Esophagus muscularis mucosa (tissue), 4 donors: Measurements from ENCODE around the gene GPR152. TPM values are rescaled to one million over a fixed set of nuclear protein-coding genes. Genes with fewer than 3 reads are reported as not detected.

ENCODE experiments used
- DNase-seq: peaks from one replicate; pipeline ENCODE4 v3.0.0-alpha.2; 2017; ENCODE audit errors: extremely low spot score
- H3K27ac ChIP-seq, 4 donors: fragments of 200-600 bp; sonication (generic); replicated peaks in 1 of 4; 1 replicate in 3 of 4; 2 replicates in 1 of 4; pipeline ENCODE4 v1.5.1; 2016 to 2019; ENCODE audit warnings: mild to moderate bottlenecking in 1 of 4
- H3K27me3 ChIP-seq, 4 donors: fragments of 200-600 bp; sonication (generic); one replicate each; pipeline versions ENCODE4 v1.5.1 to v1.6.0; 2016 to 2019
- H3K36me3 ChIP-seq, 4 donors: fragments of 200-600 bp; sonication (generic); one replicate each; pipeline ENCODE4 v1.5.1; 2016 to 2019
- H3K4me1 ChIP-seq, 4 donors: fragments of 200-600 bp; sonication (generic); one replicate each; pipeline ENCODE4 v1.5.1; 2016 to 2019
- H3K4me3 ChIP-seq, 4 donors: fragments of 200-600 bp; sonication (generic); 1 replicate in 2 of 4; 2 replicates in 2 of 4; pipeline ENCODE4 v1.5.1; 2016 to 2019; ENCODE audit warnings: mild to moderate bottlenecking in 4 of 4, moderate library complexity in 1 of 4
- H3K9me3 ChIP-seq, 4 donors: fragments of 200-600 bp; sonication (generic); 1 replicate in 3 of 4; 2 replicates in 1 of 4; pipeline ENCODE4 v1.5.1; 2016 to 2019
- EP300 ChIP-seq: sonication (generic); formaldehyde crosslinking; IDR thresholded peaks from one replicate; pipeline ENCODE4 v1.6.1; 2017; ENCODE audit warnings: antibody characterized with exemption
- POLR2A ChIP-seq: fragments of 450-650 bp; IDR thresholded peaks from one replicate; pipeline ENCODE4 v1.6.1; 2017; ENCODE audit warnings: antibody characterized with exemption, moderate library complexity, mild to moderate bottlenecking, low read depth
- POLR2AphosphoS5 ChIP-seq, 2 donors: sonication (generic); formaldehyde crosslinking; IDR thresholded peaks; one replicate each; pipeline ENCODE4 v1.6.1; 2017; ENCODE audit warnings: antibody characterized with exemption in 2 of 2
- WGBS: methylation state at CpG from one replicate; pipeline ENCODE4 v1.1.5; 2018; 5-methylcytosine and 5-hydroxymethylcytosine counted together
- intact Hi-C: fragments of 100-400 bp; cut with DNase I; formaldehyde crosslinking; loops from one replicate; pipeline ENCODE4 v1.15.1; 2023
- total RNA-seq, 4 donors: library from RNA; depleted of rRNA; stranded (reverse); fragments of >200 nt; gene quantifications; one replicate each; pipeline versions ENCODE4 v1.1.0 to v1.2.1, GENCODE V29; 2016
- TF ChIP-seq, protein P1 (sequence below), 3 experiments: fragments of 200-600 bp in 2 of 3; fragments of 450-650 bp in 1 of 3; sonication (generic) in 2 of 3; IDR thresholded peaks; one replicate each; pipeline ENCODE4 v1.5.1; 2017 to 2019; ENCODE audit warnings: antibody characterized with exemption in 3 of 3, mild to moderate bottlenecking in 2 of 3, moderate library complexity in 1 of 3

GPR152 gene, protein sequence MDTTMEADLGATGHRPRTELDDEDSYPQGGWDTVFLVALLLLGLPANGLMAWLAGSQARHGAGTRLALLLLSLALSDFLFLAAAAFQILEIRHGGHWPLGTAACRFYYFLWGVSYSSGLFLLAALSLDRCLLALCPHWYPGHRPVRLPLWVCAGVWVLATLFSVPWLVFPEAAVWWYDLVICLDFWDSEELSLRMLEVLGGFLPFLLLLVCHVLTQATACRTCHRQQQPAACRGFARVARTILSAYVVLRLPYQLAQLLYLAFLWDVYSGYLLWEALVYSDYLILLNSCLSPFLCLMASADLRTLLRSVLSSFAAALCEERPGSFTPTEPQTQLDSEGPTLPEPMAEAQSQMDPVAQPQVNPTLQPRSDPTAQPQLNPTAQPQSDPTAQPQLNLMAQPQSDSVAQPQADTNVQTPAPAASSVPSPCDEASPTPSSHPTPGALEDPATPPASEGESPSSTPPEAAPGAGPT
- total RNA-seq = not detected

DNA sequence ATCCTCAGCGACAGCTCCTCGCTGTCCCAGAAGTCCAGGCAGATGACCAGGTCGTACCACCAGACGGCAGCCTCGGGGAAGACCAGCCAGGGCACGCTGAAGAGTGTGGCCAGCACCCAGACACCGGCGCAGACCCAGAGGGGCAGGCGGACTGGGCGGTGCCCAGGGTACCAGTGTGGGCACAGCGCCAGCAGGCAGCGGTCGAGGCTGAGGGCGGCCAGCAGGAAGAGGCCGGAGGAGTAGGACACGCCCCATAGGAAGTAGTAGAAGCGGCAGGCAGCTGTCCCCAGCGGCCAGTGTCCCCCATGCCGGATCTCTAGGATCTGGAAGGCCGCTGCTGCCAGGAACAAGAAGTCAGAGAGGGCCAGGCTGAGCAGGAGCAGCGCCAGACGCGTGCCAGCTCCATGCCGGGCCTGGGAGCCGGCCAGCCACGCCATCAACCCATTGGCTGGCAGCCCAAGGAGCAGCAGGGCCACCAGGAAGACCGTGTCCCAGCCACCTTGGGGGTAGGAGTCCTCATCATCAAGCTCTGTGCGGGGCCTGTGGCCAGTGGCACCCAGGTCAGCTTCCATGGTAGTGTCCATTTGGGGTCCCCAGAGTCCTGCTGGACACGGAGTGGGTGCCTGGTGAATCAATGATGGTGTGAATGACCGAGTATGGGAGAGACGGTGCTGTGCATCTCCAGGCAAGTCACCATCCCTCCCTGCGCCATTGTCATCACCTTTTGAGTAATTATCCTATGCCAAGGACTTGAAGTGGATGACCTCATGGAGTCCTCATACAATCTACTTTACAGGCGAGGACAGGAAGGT is at the start of gene GPR152:
TSS of gene GPR152 (minus strand) at position 589 of the 812 bp plus-strand sequence. CDS start at position 584, 5 bp downstream.
- Histone ChIP-seq H3K4me3 (peak within 1 kb of the TSS in 1 of 4 donors; percentile 32), H3K27me3 (no peaks in the 10 kb centered on the region), H3K27ac (peak within 1 kb of the TSS in 2 of 4 donors; percentile 40), H3K9me3 (no peaks in the 10 kb centered on the region), H3K36me3 (no peaks in the 10 kb centered on the region), H3K4me1 (no peaks in the 10 kb centered on the region)
- TF ChIP-seq POLR2A (no peak), POLR2AphosphoS5 (IDR thresholded peaks at IDR 0.05) (no peak), EP300 (no peak)
- TF ChIP-seq, protein P1, sequence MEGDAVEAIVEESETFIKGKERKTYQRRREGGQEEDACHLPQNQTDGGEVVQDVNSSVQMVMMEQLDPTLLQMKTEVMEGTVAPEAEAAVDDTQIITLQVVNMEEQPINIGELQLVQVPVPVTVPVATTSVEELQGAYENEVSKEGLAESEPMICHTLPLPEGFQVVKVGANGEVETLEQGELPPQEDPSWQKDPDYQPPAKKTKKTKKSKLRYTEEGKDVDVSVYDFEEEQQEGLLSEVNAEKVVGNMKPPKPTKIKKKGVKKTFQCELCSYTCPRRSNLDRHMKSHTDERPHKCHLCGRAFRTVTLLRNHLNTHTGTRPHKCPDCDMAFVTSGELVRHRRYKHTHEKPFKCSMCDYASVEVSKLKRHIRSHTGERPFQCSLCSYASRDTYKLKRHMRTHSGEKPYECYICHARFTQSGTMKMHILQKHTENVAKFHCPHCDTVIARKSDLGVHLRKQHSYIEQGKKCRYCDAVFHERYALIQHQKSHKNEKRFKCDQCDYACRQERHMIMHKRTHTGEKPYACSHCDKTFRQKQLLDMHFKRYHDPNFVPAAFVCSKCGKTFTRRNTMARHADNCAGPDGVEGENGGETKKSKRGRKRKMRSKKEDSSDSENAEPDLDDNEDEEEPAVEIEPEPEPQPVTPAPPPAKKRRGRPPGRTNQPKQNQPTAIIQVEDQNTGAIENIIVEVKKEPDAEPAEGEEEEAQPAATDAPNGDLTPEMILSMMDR (IDR thresholded peaks at IDR 0.05) = no peak
- no peak for DNase-seq
- intact Hi-C loops = no loop called here
- 80% methylated on average over 23 of the region's 33 CpGs for WGBS

DNA sequence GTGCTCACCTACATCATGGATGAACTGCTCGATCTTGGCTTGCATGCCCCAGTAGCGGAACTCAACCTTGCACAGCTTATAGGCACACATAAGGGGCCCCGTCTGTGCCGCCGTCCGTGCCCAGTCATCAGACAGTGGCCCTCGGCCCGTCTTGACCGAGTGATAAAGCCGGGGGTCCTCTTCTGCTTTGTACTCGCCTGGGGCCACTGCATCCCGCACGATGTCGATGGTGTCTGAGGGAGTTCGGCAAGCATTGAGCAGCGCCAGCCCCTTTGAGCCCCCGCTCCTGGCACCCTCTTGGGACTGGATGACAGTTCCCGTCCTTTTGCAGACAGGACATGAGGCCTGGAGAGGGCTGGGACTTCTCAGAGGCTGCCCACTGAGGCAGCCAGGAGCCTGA is 49.3 kb upstream of the GPR152 start:
- DNase-seq = no peak
- no peak overlapping the region for H3K27ac ChIP-seq
- TF ChIP-seq POLR2A = no peak
- 95% methylated on average over 7 of the region's 18 CpGs for WGBS
- peaks cover 19 to 41% (median 37%) of the 10 kb centered on the region in 4 donors for H3K4me1 ChIP-seq
- H3K27me3 ChIP-seq = peaks cover 0 to 38% (median 3%) of the 10 kb centered on the region in 4 donors
- H3K36me3 ChIP-seq = peaks cover 0 to 58% (median 30%) of the 10 kb centered on the region in 4 donors
- intact Hi-C loops = loop anchor here (10.0 kb wide), 1 partner anchor 147 kb away; the partner anchor contains the start of gene POLD4
- H3K4me3 ChIP-seq = no peak overlapping the region
- H3K9me3 ChIP-seq = no peaks in the 10 kb centered on the region

DNA sequence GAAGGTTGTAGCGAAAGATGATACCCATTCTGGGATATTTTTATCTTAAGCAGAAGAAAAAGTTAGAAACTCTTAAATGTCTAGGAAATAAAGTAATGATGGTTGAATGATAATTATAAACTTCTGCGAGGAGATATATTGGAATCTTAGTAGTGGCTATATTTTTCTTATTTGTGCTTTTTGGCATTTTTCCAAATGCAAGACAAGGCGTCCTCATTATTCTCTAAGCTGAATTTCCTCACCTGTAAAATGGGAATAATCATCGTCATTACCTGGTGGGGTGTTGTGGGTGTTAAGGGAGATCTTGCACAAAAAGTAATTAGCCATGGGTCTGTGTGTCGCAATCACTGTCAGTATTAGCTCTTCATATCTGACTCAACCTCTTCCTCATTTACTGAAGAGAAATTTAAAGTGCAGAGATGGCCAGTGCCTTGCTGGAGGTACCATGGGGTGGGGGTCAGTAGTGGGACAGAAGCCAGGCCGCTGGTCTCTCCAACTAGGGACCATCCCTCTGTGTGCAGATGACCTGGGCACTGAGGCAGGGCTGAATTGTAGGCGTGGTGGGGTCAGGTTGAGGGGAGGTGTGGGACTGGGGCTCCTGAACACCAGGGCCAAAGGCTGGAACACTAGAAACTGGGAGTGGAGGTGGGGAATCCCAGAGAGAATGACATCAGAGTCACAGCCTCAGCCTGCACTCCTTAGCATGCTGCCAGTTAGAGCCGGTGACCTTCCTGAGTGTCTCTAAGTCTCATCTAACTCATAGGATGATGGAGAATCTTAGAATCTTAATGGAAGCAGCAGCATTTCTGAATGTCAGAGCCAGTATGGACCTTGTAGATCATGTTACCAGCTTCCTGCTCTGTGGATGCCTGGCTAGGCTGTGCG is 48.5 kb upstream of the GPR152 start:
- TF ChIP-seq POLR2AphosphoS5 (IDR thresholded peaks at IDR 0.05) = no peak
- no peak for TF ChIP-seq POLR2A
- no peak for TF ChIP-seq EP300
- TF ChIP-seq, protein P1 (IDR thresholded peaks at IDR 0.05) = no peak
- 96% methylated on average over 8 of the region's 9 CpGs for WGBS

DNA sequence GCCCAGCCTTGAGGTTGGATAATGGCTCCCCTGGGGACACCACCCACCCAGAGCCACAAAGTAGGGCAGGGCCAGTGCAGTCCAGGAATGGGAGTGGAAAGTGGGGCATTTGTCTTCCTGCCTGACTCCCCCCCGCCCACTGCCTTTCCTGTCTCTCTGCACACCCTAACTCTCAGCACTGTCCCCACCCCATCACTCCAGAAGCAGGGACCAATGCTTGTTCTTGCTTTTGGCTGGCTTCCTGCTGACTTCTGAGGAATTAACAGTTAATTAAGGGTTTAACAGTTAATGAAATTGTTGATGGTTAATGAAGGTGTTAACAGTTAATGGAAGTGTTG is 47.9 kb upstream of the GPR152 start:
- Histone ChIP-seq H3K9me3 (no peaks in the 10 kb centered on the region), H3K4me3 (no peak overlapping the region), H3K27me3 (peaks cover 0 to 38% (median 3%) of the 10 kb centered on the region in 4 donors), H3K27ac (no peak overlapping the region), H3K4me1 (peaks cover 5 to 27% (median 23%) of the 10 kb centered on the region in 4 donors), H3K36me3 (peaks cover 0 to 67% (median 34%) of the 10 kb centered on the region in 4 donors)
- WGBS = 71% methylated on average over 1 of the region's 1 CpG
- no peak for DNase-seq
- TF ChIP-seq EP300 = no peak
- TF ChIP-seq, protein P1 (IDR thresholded peaks at IDR 0.05) = no peak
- no peak for TF ChIP-seq POLR2AphosphoS5 (IDR thresholded peaks at IDR 0.05)
- TF ChIP-seq POLR2A = no peak
- intact Hi-C loops = loop anchor here (10.0 kb wide), 1 partner anchor 146 kb away; the partner anchor contains the start of gene POLD4

More for the DNA sequence above, 48.5 kb upstream of the GPR152 start:
- Histone ChIP-seq H3K4me1 (peaks cover 11 to 34% (median 29%) of the 10 kb centered on the region in 4 donors), H3K9me3 (no peaks in the 10 kb centered on the region), H3K4me3 (no peak overlapping the region), H3K27me3 (peaks cover 0 to 38% (median 3%) of the 10 kb centered on the region in 4 donors), H3K36me3 (peaks cover 0 to 60% (median 28%) of the 10 kb centered on the region in 4 donors), H3K27ac (no peak overlapping the region)
- intact Hi-C loops = loop anchor here (10.0 kb wide), 1 partner anchor 146 kb away; the partner anchor contains the start of gene POLD4
- DNase-seq = no peak
